SK-N-SH treated with all-trans-retinoic acid at 6 μM for 48 hours (cell line): ENCODE results near the gene RASA3.

Source experiments
- CSDC2 ChIP-seq: fragments of 250-450 bp; sonication (Bioruptor Pico); IDR thresholded peaks from 2 replicates; pipeline ENCODE4 v1.5.0; 2020; ENCODE audit warnings: mild to moderate bottlenecking, moderate library complexity
- GLIS3 ChIP-seq: fragments of 250-450 bp; sonication (Bioruptor Pico); IDR thresholded peaks from 2 replicates; pipeline ENCODE4 v1.5.0; 2020; ENCODE audit warnings: mild to moderate bottlenecking, moderate library complexity
- ZFP30 ChIP-seq: fragments of 450-650 bp; formaldehyde crosslinking; IDR thresholded peaks from 2 replicates; pipeline ENCODE4 v1.5.0; 2022; ENCODE audit warnings: mild to moderate bottlenecking, moderate library complexity
- TF ChIP-seq, protein P1 (sequence below): fragments of 250-450 bp; sonication (Bioruptor Pico); IDR thresholded peaks from 2 replicates; pipeline ENCODE4 v1.8.0; 2020; ENCODE audit warnings: mild to moderate bottlenecking, moderate library complexity, borderline replicate concordance

DNA sequence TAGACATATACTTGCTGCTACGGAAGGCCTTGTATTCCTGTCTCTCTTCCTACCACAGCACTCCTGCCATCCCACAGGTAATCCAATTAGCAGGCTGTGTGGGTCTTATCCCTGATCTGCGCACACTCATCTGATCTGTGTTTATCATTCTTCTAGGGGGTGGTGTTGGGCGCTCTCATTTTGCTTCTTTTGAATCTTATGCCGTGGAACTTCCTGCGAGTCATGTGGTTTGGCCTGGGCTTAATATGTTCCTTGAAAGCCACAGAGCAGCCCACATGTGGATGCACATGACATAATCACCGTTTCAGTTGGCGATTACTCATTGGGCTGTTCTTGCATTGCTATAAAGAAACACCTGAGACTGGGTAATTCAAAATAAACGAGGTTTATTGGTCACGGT is 7.5 kb downstream of the RASA3 start:
- no peak for TF ChIP-seq ZFP30 (CRISPR knock-in tag)
- TF ChIP-seq, protein P1, sequence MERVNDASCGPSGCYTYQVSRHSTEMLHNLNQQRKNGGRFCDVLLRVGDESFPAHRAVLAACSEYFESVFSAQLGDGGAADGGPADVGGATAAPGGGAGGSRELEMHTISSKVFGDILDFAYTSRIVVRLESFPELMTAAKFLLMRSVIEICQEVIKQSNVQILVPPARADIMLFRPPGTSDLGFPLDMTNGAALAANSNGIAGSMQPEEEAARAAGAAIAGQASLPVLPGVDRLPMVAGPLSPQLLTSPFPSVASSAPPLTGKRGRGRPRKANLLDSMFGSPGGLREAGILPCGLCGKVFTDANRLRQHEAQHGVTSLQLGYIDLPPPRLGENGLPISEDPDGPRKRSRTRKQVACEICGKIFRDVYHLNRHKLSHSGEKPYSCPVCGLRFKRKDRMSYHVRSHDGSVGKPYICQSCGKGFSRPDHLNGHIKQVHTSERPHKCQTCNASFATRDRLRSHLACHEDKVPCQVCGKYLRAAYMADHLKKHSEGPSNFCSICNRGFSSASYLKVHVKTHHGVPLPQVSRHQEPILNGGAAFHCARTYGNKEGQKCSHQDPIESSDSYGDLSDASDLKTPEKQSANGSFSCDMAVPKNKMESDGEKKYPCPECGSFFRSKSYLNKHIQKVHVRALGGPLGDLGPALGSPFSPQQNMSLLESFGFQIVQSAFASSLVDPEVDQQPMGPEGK (CRISPR knock-in tag): no peak
- TF ChIP-seq CSDC2 (CRISPR knock-in tag): no peak
- TF ChIP-seq GLIS3 (CRISPR knock-in tag): no peak
